ENCODE measurements around the gene CD86.

Gene CD86

GRCh38 chr3:122060040-122060698 lies 5.0 kb downstream of the CD86 start:
- no peak for DNase-seq (ENCODE audit: low read depth)

GRCh38 chr3:122063908-122064307 lies 8.7 kb downstream of the CD86 start:
- DNase-seq (ENCODE audit: low read depth): no peak

GRCh38 chr3:122064326-122064725 lies 9.2 kb downstream of the CD86 start:
- DNase-seq (ENCODE audit: low read depth): no peak

- DNase-seq (ENCODE audit: low read depth): no peak
These were observed 11.4 kb downstream of the CD86 start for GRCh38 chr3:122066331-122067213.

- DNase-seq (ENCODE audit: low read depth): no peak
These were observed 12.0 kb downstream of the CD86 start for GRCh38 chr3:122067214-122067550.

GRCh38 chr3:122067588-122068240 lies 12.6 kb downstream of the CD86 start:
- no peak for DNase-seq (ENCODE audit: low read depth)

GRCh38 chr3:122074621-122075265 lies 19.6 kb downstream of the CD86 start:
- no peak for DNase-seq (ENCODE audit: low read depth)

- no peak for DNase-seq (ENCODE audit: low read depth)
These were observed 21.5 kb downstream of the CD86 start for GRCh38 chr3:122076491-122077292.

GRCh38 chr3:122077293-122078234 lies 22.4 kb downstream of the CD86 start:
- no peak for DNase-seq (ENCODE audit: low read depth)

- DNase-seq (ENCODE audit: low read depth): no peak
These were observed 23.2 kb downstream of the CD86 start for GRCh38 chr3:122078235-122078935.

- DNase-seq (ENCODE audit: low read depth): no peak
These were observed 24.5 kb downstream of the CD86 start for GRCh38 chr3:122079524-122080206.

- no peak for DNase-seq (ENCODE audit: low read depth)
These were observed 25.0 kb downstream of the CD86 start for GRCh38 chr3:122080207-122080587.

- no peak for DNase-seq (ENCODE audit: low read depth)
These were observed 26.5 kb downstream of the CD86 start for GRCh38 chr3:122081543-122082247.

GRCh38 chr3:122082357-122082756 lies 27.2 kb downstream of the CD86 start:
- DNase-seq (ENCODE audit: low read depth): no peak

- DNase-seq (ENCODE audit: low read depth): no peak
These were observed 29.6 kb downstream of the CD86 start for GRCh38 chr3:122084799-122085198.

GRCh38 chr3:122085673-122086072 lies 30.5 kb downstream of the CD86 start:
- DNase-seq (ENCODE audit: low read depth): no peak

GRCh38 chr3:122088531-122088930 lies 33.4 kb downstream of the CD86 start:
- DNase-seq (ENCODE audit: low read depth): no peak

- DNase-seq (ENCODE audit: low read depth): no peak
These were observed 36.6 kb downstream of the CD86 start for GRCh38 chr3:122091602-122092295.
